Central memory CD8-positive, alpha-beta T cell (primary cell): Measurements from ENCODE around the gene TMEM243.
A peak's percentile ranks its signal among the peaks of the same experiment; 100 is the strongest.
"Not testable (repeated sequence)": the region's sequence is repeated elsewhere in the genome, so short reads cannot be mapped to it uniquely, and the experiment has no call there.

Source experiments
- ATAC-seq: fragments of 150-1000 bp; cut with Tn5 transposase; replicated peaks from 2 replicates; pipeline ENCODE4 v1.10.0; 2022; ENCODE audit warnings: mild to moderate bottlenecking, moderate FRiP score, moderate number of reproducible peaks; ENCODE audit not compliant: poor library complexity, severe bottlenecking; ENCODE audit errors: extremely low read depth
- DNase-seq, 2 donors: peaks; one replicate each; pipeline ENCODE4 v3.0.0; 2021; ENCODE audit warnings: low spot score in 2 of 2
- H3K27ac Mint-ChIP-seq: one replicate; pipeline ENCODE4 v1.8.0; 2022; ENCODE audit warnings: low read depth, mild to moderate bottlenecking, moderate library complexity, mixed read lengths
- H3K27me3 Mint-ChIP-seq: one replicate; pipeline ENCODE4 v1.8.0; 2022; ENCODE audit warnings: mixed read lengths
- H3K36me3 Mint-ChIP-seq: one replicate; pipeline ENCODE4 v1.8.0; 2022; ENCODE audit warnings: mild to moderate bottlenecking, moderate library complexity, mixed read lengths; ENCODE audit not compliant: insufficient read depth
- H3K4me1 Mint-ChIP-seq: one replicate; pipeline ENCODE4 v1.8.0; 2022; ENCODE audit warnings: mixed read lengths
- H3K4me3 Mint-ChIP-seq: one replicate; pipeline ENCODE4 v1.8.0; 2022; ENCODE audit warnings: mild to moderate bottlenecking, moderate library complexity, mixed read lengths
- H3K9me3 Mint-ChIP-seq: one replicate; pipeline ENCODE4 v1.8.0; 2022; ENCODE audit warnings: mixed read lengths

The TMEM243 gene

GRCh38 chr7:87219545-87220025, at the start of gene TMEM243:
TMEM243 (minus strand) TSS chr7:87219732; CDS start chr7:87219503, 229 bp downstream.
- Mint-ChIP-seq H3K9me3 (no peaks in the 10 kb centered on the region), H3K27me3 (no peaks in the 10 kb centered on the region), H3K27ac (peak within 1 kb of the TSS; percentile 99), H3K4me1 (peaks cover 44% of the 10 kb centered on the region), H3K4me3 (peak within 1 kb of the TSS; percentile 100), H3K36me3 (peaks cover 20% of the 10 kb centered on the region)
- ATAC-seq = peak; percentile 81
- peak; percentile 71 to 77 for DNase-seq

GRCh38 chr7:87267239-87267900, 47.8 kb upstream of the TMEM243 start:
- Mint-ChIP-seq H3K4me3 (no peak overlapping the region), H3K27me3 (peaks cover 35% of the 10 kb centered on the region), H3K36me3 (no peaks in the 10 kb centered on the region), H3K4me1 (no peaks in the 10 kb centered on the region), H3K9me3 (no peaks in the 10 kb centered on the region), H3K27ac (no peak overlapping the region)
- DNase-seq (no peak), ATAC-seq (no peak)

GRCh38 chr7:87263537-87263936, 44.0 kb upstream of the TMEM243 start:
- DNase-seq = no peak
- H3K27ac Mint-ChIP-seq = no peak overlapping the region
- H3K4me1 Mint-ChIP-seq = no peaks in the 10 kb centered on the region
- no peak for ATAC-seq
- H3K27me3 Mint-ChIP-seq = peaks cover 50% of the 10 kb centered on the region
- no peak overlapping the region for H3K4me3 Mint-ChIP-seq
- H3K9me3 Mint-ChIP-seq = no peaks in the 10 kb centered on the region
- H3K36me3 Mint-ChIP-seq = no peaks in the 10 kb centered on the region

- H3K27me3 Mint-ChIP-seq = peaks cover 48% of the 10 kb centered on the region
- no peaks in the 10 kb centered on the region for H3K36me3 Mint-ChIP-seq
- ATAC-seq = no peak
- no peak overlapping the region for H3K4me3 Mint-ChIP-seq
- H3K4me1 Mint-ChIP-seq = no peaks in the 10 kb centered on the region
- no peaks in the 10 kb centered on the region for H3K9me3 Mint-ChIP-seq
- DNase-seq = no peak
- no peak overlapping the region for H3K27ac Mint-ChIP-seq
Observed at GRCh38 chr7:87253589-87254087, 34.1 kb upstream of the TMEM243 start.

GRCh38 chr7:87245671-87246070, 26.1 kb upstream of the TMEM243 start:
- ATAC-seq, H3K4me3 Mint-ChIP-seq, DNase-seq, H3K4me1 Mint-ChIP-seq, H3K9me3 Mint-ChIP-seq, H3K36me3 Mint-ChIP-seq, H3K27ac Mint-ChIP-seq: not testable (repeated sequence)
- peaks cover 31% of the 10 kb centered on the region for H3K27me3 Mint-ChIP-seq

- not testable (repeated sequence) for H3K4me1 Mint-ChIP-seq, H3K9me3 Mint-ChIP-seq, H3K27ac Mint-ChIP-seq, DNase-seq, H3K4me3 Mint-ChIP-seq, H3K36me3 Mint-ChIP-seq, ATAC-seq
- H3K27me3 Mint-ChIP-seq = peaks cover 22% of the 10 kb centered on the region
Observed at GRCh38 chr7:87238464-87239051, 19.0 kb upstream of the TMEM243 start.

GRCh38 chr7:87234949-87235348, 15.4 kb upstream of the TMEM243 start:
- H3K27me3 Mint-ChIP-seq = peaks cover 15% of the 10 kb centered on the region

GRCh38 chr7:87231711-87232110, 12.2 kb upstream of the TMEM243 start:
- ATAC-seq = no peak
- Mint-ChIP-seq H3K27me3 (no peaks in the 10 kb centered on the region), H3K4me1 (no peaks in the 10 kb centered on the region), H3K4me3 (no peak overlapping the region), H3K9me3 (no peaks in the 10 kb centered on the region), H3K27ac (no peak overlapping the region), H3K36me3 (no peaks in the 10 kb centered on the region)
- no peak for DNase-seq

More at GRCh38 chr7:87234949-87235348, 15.4 kb upstream of the TMEM243 start:
- ATAC-seq = no peak
- Mint-ChIP-seq H3K36me3 (no peaks in the 10 kb centered on the region), H3K9me3 (no peaks in the 10 kb centered on the region), H3K4me1 (no peaks in the 10 kb centered on the region), H3K27ac (no peak overlapping the region), H3K4me3 (no peak overlapping the region)
- DNase-seq = no peak

- no peak overlapping the region for H3K27ac Mint-ChIP-seq
- H3K27me3 Mint-ChIP-seq = no peaks in the 10 kb centered on the region
- H3K9me3 Mint-ChIP-seq = no peaks in the 10 kb centered on the region
- ATAC-seq (no peak), DNase-seq (no peak)
- no peak overlapping the region for H3K4me3 Mint-ChIP-seq
- H3K4me1 Mint-ChIP-seq = no peaks in the 10 kb centered on the region
- no peaks in the 10 kb centered on the region for H3K36me3 Mint-ChIP-seq
Observed at GRCh38 chr7:87231258-87231657, 11.7 kb upstream of the TMEM243 start.

- Mint-ChIP-seq H3K27me3 (no peaks in the 10 kb centered on the region), H3K36me3 (no peaks in the 10 kb centered on the region), H3K9me3 (no peaks in the 10 kb centered on the region), H3K4me1 (no peaks in the 10 kb centered on the region), H3K4me3 (no peak overlapping the region), H3K27ac (no peak overlapping the region)
- ATAC-seq (no peak), DNase-seq (no peak)
Observed at GRCh38 chr7:87226495-87226894, 7.0 kb upstream of the TMEM243 start.

- H3K4me3 Mint-ChIP-seq = no peak overlapping the region
- no peak for ATAC-seq
- no peaks in the 10 kb centered on the region for H3K4me1 Mint-ChIP-seq
- no peak for DNase-seq
- H3K36me3 Mint-ChIP-seq = no peaks in the 10 kb centered on the region
- no peak overlapping the region for H3K27ac Mint-ChIP-seq
- H3K27me3 Mint-ChIP-seq = no peaks in the 10 kb centered on the region
- no peaks in the 10 kb centered on the region for H3K9me3 Mint-ChIP-seq
Observed at GRCh38 chr7:87225696-87226095, 6.2 kb upstream of the TMEM243 start.

- H3K9me3 Mint-ChIP-seq = no peaks in the 10 kb centered on the region
- no peak overlapping the region for H3K4me3 Mint-ChIP-seq
- DNase-seq (no peak), ATAC-seq (no peak)
- H3K27me3 Mint-ChIP-seq = no peaks in the 10 kb centered on the region
- peaks cover 15% of the 10 kb centered on the region for H3K4me1 Mint-ChIP-seq
- no peak overlapping the region for H3K27ac Mint-ChIP-seq
- peaks cover 15% of the 10 kb centered on the region for H3K36me3 Mint-ChIP-seq
Observed at GRCh38 chr7:87223666-87224065, 4.1 kb upstream of the TMEM243 start.

- DNase-seq (no peak), ATAC-seq (no peak)
- Mint-ChIP-seq H3K4me1 (peaks cover 40% of the 10 kb centered on the region), H3K4me3 (peak overlapping the region; percentile 100), H3K27me3 (no peaks in the 10 kb centered on the region), H3K9me3 (no peaks in the 10 kb centered on the region), H3K36me3 (peaks cover 20% of the 10 kb centered on the region), H3K27ac (no peak overlapping the region)
Observed at GRCh38 chr7:87220734-87221215, 1.2 kb upstream of the TMEM243 start.
